Measurements from ENCODE around the gene VIPR2.
"Not testable (repeated sequence)": the region's sequence is repeated elsewhere in the genome, so short reads cannot be mapped to it uniquely, and the experiment has no call there.

The VIPR2 gene

DNA sequence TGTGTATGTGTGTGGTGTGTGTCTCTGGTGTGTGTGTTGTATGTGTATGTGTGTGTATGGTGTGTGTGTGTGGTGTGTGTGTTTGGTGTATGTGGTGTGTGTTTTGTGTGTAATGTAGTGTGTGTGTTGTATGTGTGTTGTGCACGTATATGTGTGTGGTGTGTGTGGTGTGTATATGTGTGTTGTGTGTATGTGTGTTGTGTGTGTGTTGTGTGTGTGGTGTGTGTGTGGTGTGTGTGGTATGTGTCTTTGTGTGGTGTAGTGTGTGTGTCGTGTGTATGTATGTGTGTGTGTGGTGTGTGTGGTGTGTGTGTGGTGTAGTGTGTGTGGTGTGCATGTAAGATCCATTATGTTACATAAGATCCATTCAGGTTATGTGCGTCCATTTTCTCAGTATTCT, 21.9 kb upstream of the VIPR2 start:
- no peak overlapping the region for H3K4me3 ChIP-seq (IDR thresholded peaks at IDR 0.05; ENCODE audit: insufficient read depth, low read depth, low read length)
- no peak overlapping the region for H3K9ac ChIP-seq
- no peaks in the 10 kb centered on the region for H3K4me1 ChIP-seq (ENCODE audit: low read depth, poor library complexity, severe bottlenecking)
- H3K79me2 ChIP-seq (ENCODE audit: insufficient read depth, low read depth): no peaks in the 10 kb centered on the region
- no peaks in the 10 kb centered on the region for H4K20me1 ChIP-seq (ENCODE audit: insufficient read depth)
- no peaks in the 10 kb centered on the region for H3K27me3 ChIP-seq (ENCODE audit: insufficient read depth, low read depth)
- H3K36me3 ChIP-seq (ENCODE audit: insufficient read depth): no peaks in the 10 kb centered on the region
- H3K4me2 ChIP-seq: no peak overlapping the region
- TF ChIP-seq, protein P1, sequence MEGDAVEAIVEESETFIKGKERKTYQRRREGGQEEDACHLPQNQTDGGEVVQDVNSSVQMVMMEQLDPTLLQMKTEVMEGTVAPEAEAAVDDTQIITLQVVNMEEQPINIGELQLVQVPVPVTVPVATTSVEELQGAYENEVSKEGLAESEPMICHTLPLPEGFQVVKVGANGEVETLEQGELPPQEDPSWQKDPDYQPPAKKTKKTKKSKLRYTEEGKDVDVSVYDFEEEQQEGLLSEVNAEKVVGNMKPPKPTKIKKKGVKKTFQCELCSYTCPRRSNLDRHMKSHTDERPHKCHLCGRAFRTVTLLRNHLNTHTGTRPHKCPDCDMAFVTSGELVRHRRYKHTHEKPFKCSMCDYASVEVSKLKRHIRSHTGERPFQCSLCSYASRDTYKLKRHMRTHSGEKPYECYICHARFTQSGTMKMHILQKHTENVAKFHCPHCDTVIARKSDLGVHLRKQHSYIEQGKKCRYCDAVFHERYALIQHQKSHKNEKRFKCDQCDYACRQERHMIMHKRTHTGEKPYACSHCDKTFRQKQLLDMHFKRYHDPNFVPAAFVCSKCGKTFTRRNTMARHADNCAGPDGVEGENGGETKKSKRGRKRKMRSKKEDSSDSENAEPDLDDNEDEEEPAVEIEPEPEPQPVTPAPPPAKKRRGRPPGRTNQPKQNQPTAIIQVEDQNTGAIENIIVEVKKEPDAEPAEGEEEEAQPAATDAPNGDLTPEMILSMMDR (conservative IDR thresholded peaks at IDR 0.05; ENCODE audit: low read depth, low read length): no peak
- H2AFZ ChIP-seq (ENCODE audit: low read depth): no peak overlapping the region
- H3K27ac ChIP-seq: no peak overlapping the region

DNA sequence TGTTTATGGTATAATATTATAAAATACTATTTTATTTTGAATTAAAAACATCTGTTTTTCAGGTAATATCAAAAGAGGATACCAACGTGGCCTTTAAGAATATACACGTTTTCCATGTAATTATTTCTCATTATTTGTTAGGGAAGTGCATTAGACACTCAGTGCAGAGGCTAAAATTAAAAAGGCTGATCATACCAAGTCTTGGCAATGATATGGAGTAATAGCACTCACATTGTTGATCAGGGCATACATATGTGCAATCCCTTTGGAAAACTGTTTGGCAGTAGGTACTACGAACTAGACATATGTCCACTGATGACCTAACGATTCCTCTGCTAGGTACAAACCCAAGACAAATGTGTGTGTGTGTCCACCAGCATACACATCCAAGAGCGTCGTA, 20.7 kb upstream of the VIPR2 start:
- Histone ChIP-seq H3K4me1 (ENCODE audit: low read depth, poor library complexity, severe bottlenecking) (no peaks in the 10 kb centered on the region), H3K27ac (no peak overlapping the region), H3K9ac (no peak overlapping the region), H3K27me3 (ENCODE audit: insufficient read depth, low read depth) (no peaks in the 10 kb centered on the region), H3K36me3 (ENCODE audit: insufficient read depth) (no peaks in the 10 kb centered on the region), H4K20me1 (ENCODE audit: insufficient read depth) (no peaks in the 10 kb centered on the region), H3K4me3 (IDR thresholded peaks at IDR 0.05; ENCODE audit: insufficient read depth, low read depth, low read length) (no peak overlapping the region), H3K79me2 (ENCODE audit: insufficient read depth, low read depth) (no peaks in the 10 kb centered on the region), H3K4me2 (no peak overlapping the region), H2AFZ (ENCODE audit: low read depth) (no peak overlapping the region)
- TF ChIP-seq, protein P1 (conservative IDR thresholded peaks at IDR 0.05; ENCODE audit: low read depth, low read length): no peak

DNA sequence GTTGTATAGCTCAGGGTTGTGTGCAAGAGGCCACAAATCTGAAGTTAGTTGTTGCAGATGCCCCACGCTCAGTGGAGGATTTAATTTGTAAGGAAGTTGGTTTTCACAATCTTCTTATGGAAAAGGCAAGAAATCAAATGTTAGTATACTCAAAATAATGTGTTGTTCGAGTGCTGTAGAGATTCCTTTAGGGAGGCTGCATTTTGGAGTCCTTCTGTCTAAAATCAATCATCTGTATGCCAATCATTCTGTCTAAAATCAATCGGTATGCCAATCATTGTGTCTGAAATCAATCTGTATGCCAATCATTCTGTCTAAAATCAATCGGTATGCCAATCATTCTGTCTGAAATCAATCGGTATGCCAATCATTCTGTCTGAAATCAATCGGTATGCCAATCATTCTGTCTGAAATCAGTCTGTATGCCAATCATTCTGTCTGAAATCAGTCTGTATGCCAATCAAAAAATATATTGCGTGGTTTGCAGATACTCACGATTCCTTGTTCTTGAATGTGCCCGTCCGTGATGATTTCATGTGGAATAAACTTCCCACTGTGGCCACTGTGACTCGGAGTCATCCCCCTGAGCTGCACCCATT, 19.1 kb upstream of the VIPR2 start:
- H3K79me2 ChIP-seq (ENCODE audit: insufficient read depth, low read depth); H3K4me3 ChIP-seq (IDR thresholded peaks at IDR 0.05; ENCODE audit: insufficient read depth, low read depth, low read length); H3K27ac ChIP-seq; H3K9ac ChIP-seq; H3K4me2 ChIP-seq; H3K27me3 ChIP-seq (ENCODE audit: insufficient read depth, low read depth); H2AFZ ChIP-seq (ENCODE audit: low read depth); H3K4me1 ChIP-seq (ENCODE audit: low read depth, poor library complexity, severe bottlenecking); H3K36me3 ChIP-seq (ENCODE audit: insufficient read depth); H4K20me1 ChIP-seq (ENCODE audit: insufficient read depth): not testable (repeated sequence)

DNA sequence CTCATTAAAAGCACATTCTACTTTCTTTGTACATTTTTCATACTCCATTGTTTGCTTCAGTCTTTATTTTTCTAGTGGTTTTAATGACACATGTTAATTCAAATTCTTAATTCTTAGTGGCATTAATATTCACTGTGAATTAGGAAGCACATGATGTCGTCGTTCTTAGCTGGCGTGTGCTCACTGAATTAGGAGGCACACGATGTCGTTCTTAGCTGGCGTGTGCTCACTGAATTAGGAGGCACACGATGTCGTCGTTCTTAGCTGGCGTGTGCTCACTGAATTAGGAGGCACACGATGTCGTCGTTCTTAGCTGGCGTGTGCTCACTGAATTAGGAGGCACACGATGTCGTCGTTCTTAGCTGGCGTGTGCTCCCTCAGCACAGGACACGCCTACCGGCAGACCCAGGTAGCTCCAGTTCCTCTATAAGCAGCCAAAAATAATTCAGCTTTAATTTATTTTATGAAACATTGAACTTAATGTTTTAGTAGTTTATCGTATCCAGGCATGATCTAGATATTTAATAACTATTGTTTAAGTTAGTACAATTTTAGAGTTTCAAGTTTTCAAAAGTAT, 17.5 kb upstream of the VIPR2 start:
- H3K79me2 ChIP-seq (ENCODE audit: insufficient read depth, low read depth); H3K4me2 ChIP-seq; H4K20me1 ChIP-seq (ENCODE audit: insufficient read depth); H3K9ac ChIP-seq; H3K4me3 ChIP-seq (IDR thresholded peaks at IDR 0.05; ENCODE audit: insufficient read depth, low read depth, low read length); H3K4me1 ChIP-seq (ENCODE audit: low read depth, poor library complexity, severe bottlenecking); H3K27me3 ChIP-seq (ENCODE audit: insufficient read depth, low read depth); H3K27ac ChIP-seq; H3K36me3 ChIP-seq (ENCODE audit: insufficient read depth); H2AFZ ChIP-seq (ENCODE audit: low read depth): not testable (repeated sequence)

DNA sequence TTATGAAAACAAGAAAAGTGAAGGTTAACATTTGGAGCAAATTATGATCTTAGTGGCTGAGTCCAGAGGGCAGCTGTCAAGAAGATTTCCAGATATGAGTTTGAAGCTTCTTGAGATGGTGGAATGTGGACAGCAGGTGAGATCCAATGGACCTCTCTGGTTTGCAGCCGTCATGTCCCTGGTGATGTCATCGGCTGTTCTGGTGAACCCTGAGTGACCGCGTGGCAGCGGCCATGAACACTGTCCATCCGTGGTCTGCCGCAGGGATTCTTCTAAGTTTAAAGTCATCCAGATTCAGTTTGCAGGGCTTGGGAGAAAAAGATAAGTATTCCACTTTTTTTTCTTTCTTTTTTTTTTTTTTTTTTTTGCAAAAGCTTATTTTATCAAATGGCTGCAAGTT, 15.8 kb upstream of the VIPR2 start:
- H3K79me2 ChIP-seq (ENCODE audit: insufficient read depth, low read depth): no peaks in the 10 kb centered on the region
- TF ChIP-seq, protein P1 (conservative IDR thresholded peaks at IDR 0.05; ENCODE audit: low read depth, low read length): no peak
- H2AFZ ChIP-seq (ENCODE audit: low read depth): no peak overlapping the region
- no peaks in the 10 kb centered on the region for H3K4me1 ChIP-seq (ENCODE audit: low read depth, poor library complexity, severe bottlenecking)
- H3K36me3 ChIP-seq (ENCODE audit: insufficient read depth): no peaks in the 10 kb centered on the region
- H3K4me3 ChIP-seq (IDR thresholded peaks at IDR 0.05; ENCODE audit: insufficient read depth, low read depth, low read length): no peak overlapping the region
- H3K9ac ChIP-seq: no peak overlapping the region
- no peak overlapping the region for H3K4me2 ChIP-seq
- no peak overlapping the region for H3K27ac ChIP-seq
- H3K27me3 ChIP-seq (ENCODE audit: insufficient read depth, low read depth): no peaks in the 10 kb centered on the region
- no peaks in the 10 kb centered on the region for H4K20me1 ChIP-seq (ENCODE audit: insufficient read depth)

Data from KMS-11 (cell line).